ENCODE data around the gene TIPARP.

GRCh38 chr3:156638271-156638670 lies 36.1 kb upstream of the TIPARP start:
- TF ChIP-seq EZH2 (IDR thresholded peaks at IDR 0.05; ENCODE audit: borderline replicate concordance, insufficient read depth, low read depth, low read length, poor library complexity, severe bottlenecking): no peak
- no peak for TF ChIP-seq CTCF (IDR thresholded peaks at IDR 0.05)
